H7 (cell line): ENCODE measurements around the gene MOK. TPM values are rescaled to one million over a fixed set of nuclear protein-coding genes. Genes with fewer than 3 reads are reported as not detected.
"Not testable (repeated sequence)": the region's sequence is repeated elsewhere in the genome, so short reads cannot be mapped to it uniquely, and the experiment has no call there.

ENCODE experiments used
- DNase-seq: peaks from one replicate; pipeline ENCODE4 v3.0.0; 2012
- H3K27me3 ChIP-seq: 2 replicates; pipeline ENCODE4 v1.6.0; 2011; ENCODE audit warnings: mild to moderate bottlenecking, low read length; ENCODE audit not compliant: control insufficient read depth, insufficient read depth
- H3K36me3 ChIP-seq: replicated peaks from 2 replicates; pipeline ENCODE4 v1.5.1; 2011; ENCODE audit warnings: low read length; ENCODE audit not compliant: control insufficient read depth, insufficient read depth
- H3K4me3 ChIP-seq: 2 replicates; pipeline ENCODE4 v1.5.1; 2011; ENCODE audit warnings: low read depth, mild to moderate bottlenecking, control low read depth, low read length, moderate library complexity; ENCODE audit not compliant: insufficient read depth
- total RNA-seq: library from RNA; depleted of rRNA; stranded (reverse); fragments of >200 nt; shearing (Covaris generic); gene quantifications from 2 replicates; pipeline ENCODE4 v1.2.3, GENCODE V29; 2014

The MOK gene
- total RNA-seq, 1 experiment from 2014 or later, result 2.2 TPM

- H3K36me3 ChIP-seq, result no peaks in the 10 kb centered on the region
- no peaks in the 10 kb centered on the region for H3K27me3 ChIP-seq
- no peak overlapping the region for H3K4me3 ChIP-seq
- DNase-seq, result no peak
Measured at GRCh38 chr14:102255401-102256190, 49.4 kb downstream of the MOK start.

- Histone ChIP-seq H3K27me3 (peaks cover 1% of the 10 kb centered on the region; the same call in 1 of the 2 replicates), H3K36me3 (no peaks in the 10 kb centered on the region), H3K4me3 (no peak overlapping the region)
- DNase-seq, result no peak
Measured at GRCh38 chr14:102252834-102253801, 51.8 kb downstream of the MOK start.

GRCh38 chr14:102251161-102251560, 53.8 kb downstream of the MOK start:
- Histone ChIP-seq H3K4me3 (no peak overlapping the region), H3K36me3 (no peaks in the 10 kb centered on the region), H3K27me3 (peaks cover 3% of the 10 kb centered on the region; the same call in 1 of the 2 replicates)
- DNase-seq, result peak; percentile 6

- DNase-seq, result peak; percentile 10
- peaks cover 3% of the 10 kb centered on the region; the same call in 1 of the 2 replicates for H3K27me3 ChIP-seq
- H3K36me3 ChIP-seq, result no peaks in the 10 kb centered on the region
- no peak overlapping the region for H3K4me3 ChIP-seq
Measured at GRCh38 chr14:102250636-102251035, 54.3 kb downstream of the MOK start.

GRCh38 chr14:102249981-102250380, 55.0 kb downstream of the MOK start:
- no peak for DNase-seq
- Histone ChIP-seq H3K27me3 (peaks cover 3% of the 10 kb centered on the region; the same call in 1 of the 2 replicates), H3K4me3 (no peak overlapping the region), H3K36me3 (no peaks in the 10 kb centered on the region)

GRCh38 chr14:102249041-102249440, 55.9 kb downstream of the MOK start:
- Histone ChIP-seq H3K27me3 (peaks cover 3% of the 10 kb centered on the region; the same call in 1 of the 2 replicates), H3K36me3 (no peaks in the 10 kb centered on the region), H3K4me3 (no peak overlapping the region)
- DNase-seq, result no peak

- H3K4me3 ChIP-seq, result no peak overlapping the region
- no peak for DNase-seq
- H3K36me3 ChIP-seq, result no peaks in the 10 kb centered on the region
- H3K27me3 ChIP-seq, result peaks cover 3% of the 10 kb centered on the region; the same call in 1 of the 2 replicates
Measured at GRCh38 chr14:102248121-102248520, 56.8 kb downstream of the MOK start.

- no peaks in the 10 kb centered on the region for H3K36me3 ChIP-seq
- no peak for DNase-seq
- H3K4me3 ChIP-seq, result no peak overlapping the region
- peaks cover 3% of the 10 kb centered on the region; the same call in 1 of the 2 replicates for H3K27me3 ChIP-seq
Measured at GRCh38 chr14:102246071-102246470, 58.9 kb downstream of the MOK start.

- not testable (repeated sequence) for H3K4me3 ChIP-seq, H3K27me3 ChIP-seq, H3K36me3 ChIP-seq, DNase-seq
Measured at GRCh38 chr14:102243795-102244194, 61.2 kb downstream of the MOK start.

GRCh38 chr14:102241147-102241546, 63.8 kb downstream of the MOK start:
- no peaks in the 10 kb centered on the region; the same call in 1 of the 2 replicates for H3K27me3 ChIP-seq
- no peaks in the 10 kb centered on the region for H3K36me3 ChIP-seq
- no peak overlapping the region for H3K4me3 ChIP-seq
- DNase-seq, result no peak

- DNase-seq, H3K36me3 ChIP-seq, H3K27me3 ChIP-seq, H3K4me3 ChIP-seq: not testable (repeated sequence)
Measured at GRCh38 chr14:102240481-102240880, 64.5 kb downstream of the MOK start.

GRCh38 chr14:102239231-102239630, 65.7 kb downstream of the MOK start:
- H3K4me3 ChIP-seq, result no peak overlapping the region
- no peaks in the 10 kb centered on the region for H3K36me3 ChIP-seq
- no peak for DNase-seq
- no peaks in the 10 kb centered on the region for H3K27me3 ChIP-seq

GRCh38 chr14:102238766-102239165, 66.2 kb downstream of the MOK start:
- no peak for DNase-seq
- no peaks in the 10 kb centered on the region for H3K27me3 ChIP-seq
- no peak overlapping the region for H3K4me3 ChIP-seq
- H3K36me3 ChIP-seq, result no peaks in the 10 kb centered on the region

- DNase-seq, result no peak
Measured at GRCh38 chr14:102238131-102238530, 66.8 kb downstream of the MOK start.

More at GRCh38 chr14:102238131-102238530, 66.8 kb downstream of the MOK start:
- Histone ChIP-seq H3K27me3 (no peaks in the 10 kb centered on the region), H3K36me3 (no peaks in the 10 kb centered on the region), H3K4me3 (no peak overlapping the region)
